Esophagus squamous epithelium (tissue), 5 donors: Measurements from ENCODE around the gene LSM5. TPM values are rescaled to one million over a fixed set of nuclear protein-coding genes. Genes with fewer than 3 reads are reported as not detected.

Source experiments
- DNase-seq: peaks from one replicate; lab custom pipeline; 2025; lab: John Stamatoyannopoulos, UW
- H3K27ac ChIP-seq, 4 donors: fragments of 200-600 bp; sonication (generic); one replicate each; pipeline ENCODE4 v1.5.1; 2016 to 2019; ENCODE audit warnings: mild to moderate bottlenecking in 1 of 4
- H3K27me3 ChIP-seq, 4 donors: fragments of 200-600 bp; sonication (generic); 1 replicate in 3 of 4; 2 replicates in 1 of 4; pipeline versions ENCODE4 v1.5.1 to v1.6.0; 2017 to 2021; ENCODE audit warnings: antibody characterized with exemption in 1 of 4
- H3K36me3 ChIP-seq, 3 donors: fragments of 200-600 bp; sonication (generic); one replicate each; pipeline ENCODE4 v1.5.1; 2016 to 2019
- H3K4me1 ChIP-seq, 3 donors: fragments of 200-600 bp; sonication (generic); one replicate each; pipeline ENCODE4 v1.5.1; 2017 to 2019
- H3K4me3 ChIP-seq, 4 donors: fragments of 200-600 bp; sonication (generic); 1 replicate in 3 of 4; 2 replicates in 1 of 4; pipeline ENCODE4 v1.5.1; 2016 to 2019; ENCODE audit warnings: mild to moderate bottlenecking in 2 of 4, moderate library complexity in 1 of 4
- H3K9me3 ChIP-seq, 3 donors: fragments of 200-600 bp; sonication (generic); one replicate each; pipeline ENCODE4 v1.5.1; 2016 to 2019
- CTCF ChIP-seq, 6 experiments: fragments of 450-650 bp in 4 of 6; fragments of 200-600 bp in 2 of 6; sonication (generic) in 2 of 6; IDR thresholded peaks; one replicate each; pipeline ENCODE4 v1.5.1; 2016 to 2019; ENCODE audit warnings: antibody characterized with exemption in 6 of 6, mild to moderate bottlenecking in 4 of 6, moderate library complexity in 4 of 6
- POLR2A ChIP-seq, 4 donors: fragments of 450-650 bp; IDR thresholded peaks; one replicate each; pipeline ENCODE4 v1.6.1; 2017; ENCODE audit warnings: antibody characterized with exemption in 4 of 4, mild to moderate bottlenecking in 4 of 4, moderate library complexity in 3 of 4
- WGBS, 2 donors: methylation state at CpG; one replicate each; pipeline ENCODE4 v1.1.5; 2018; 5-methylcytosine and 5-hydroxymethylcytosine counted together
- intact Hi-C: fragments of 100-400 bp; cut with DNase I; formaldehyde crosslinking; loops from one replicate; pipeline ENCODE4 v1.15.0; 2022
- total RNA-seq, 4 donors: library from RNA; depleted of rRNA; stranded (reverse); fragments of >200 nt; gene quantifications; one replicate each; pipeline ENCODE4 v1.1.0, GENCODE V29; 2016
- donor health status: DM: yes; HTN: yes; CAD: no.

The LSM5 gene
- total RNA-seq, 4 donors from 2014 or later = 12.4 to 29.9 (median 22.7) TPM

GRCh38 chr7:32436146-32436928 is 53.8 kb downstream of the LSM5 start:
- 83 to 88% methylated on average over 5 of the region's 5 CpGs for WGBS, 2 donors
- no peaks in the 10 kb centered on the region for H3K4me1 ChIP-seq
- H3K27ac ChIP-seq = no peak overlapping the region
- no peak overlapping the region for H3K4me3 ChIP-seq
- TF ChIP-seq POLR2A (IDR thresholded peaks at IDR 0.05) (no peak), CTCF (IDR thresholded peaks at IDR 0.05) (no peak)
- intact Hi-C loops = no loop called here
- DNase-seq = no peak
- H3K27me3 ChIP-seq = peaks cover 0 to 10% (median 0%) of the 10 kb centered on the region in 4 donors
- H3K9me3 ChIP-seq = no peaks in the 10 kb centered on the region
- no peaks in the 10 kb centered on the region for H3K36me3 ChIP-seq

Other genes with a start within 250 kb of the LSM5 start
- 10 to 100 TPM; 15.7 to 26.1 (median 21.6) TPM for gene AVL9, start 5.1 kb upstream of the LSM5 start, total RNA-seq